GM18517 (cell line): ENCODE data around the gene EEF1A2.

Experiments used
- ATAC-seq: cut with Tn5 transposase; IDR thresholded peaks from one replicate; pipeline ENCODE4 v1.9.1; 2021; ENCODE audit warnings: mild to moderate bottlenecking, moderate library complexity; ENCODE audit not compliant: unreplicated experiment

The EEF1A2 gene

GRCh38 chr20:63500902-63501817, 2.3 kb upstream of the EEF1A2 start:
- no peak for ATAC-seq

- ATAC-seq: no peak
These were observed 1.4 kb upstream of the EEF1A2 start for GRCh38 chr20:63500151-63500901.

- ATAC-seq: no peak
These were observed 571 bp upstream of the EEF1A2 start for GRCh38 chr20:63499338-63499969.

GRCh38 chr20:63497946-63498935, 642 bp downstream of the EEF1A2 start:
- no peak for ATAC-seq

DNA sequence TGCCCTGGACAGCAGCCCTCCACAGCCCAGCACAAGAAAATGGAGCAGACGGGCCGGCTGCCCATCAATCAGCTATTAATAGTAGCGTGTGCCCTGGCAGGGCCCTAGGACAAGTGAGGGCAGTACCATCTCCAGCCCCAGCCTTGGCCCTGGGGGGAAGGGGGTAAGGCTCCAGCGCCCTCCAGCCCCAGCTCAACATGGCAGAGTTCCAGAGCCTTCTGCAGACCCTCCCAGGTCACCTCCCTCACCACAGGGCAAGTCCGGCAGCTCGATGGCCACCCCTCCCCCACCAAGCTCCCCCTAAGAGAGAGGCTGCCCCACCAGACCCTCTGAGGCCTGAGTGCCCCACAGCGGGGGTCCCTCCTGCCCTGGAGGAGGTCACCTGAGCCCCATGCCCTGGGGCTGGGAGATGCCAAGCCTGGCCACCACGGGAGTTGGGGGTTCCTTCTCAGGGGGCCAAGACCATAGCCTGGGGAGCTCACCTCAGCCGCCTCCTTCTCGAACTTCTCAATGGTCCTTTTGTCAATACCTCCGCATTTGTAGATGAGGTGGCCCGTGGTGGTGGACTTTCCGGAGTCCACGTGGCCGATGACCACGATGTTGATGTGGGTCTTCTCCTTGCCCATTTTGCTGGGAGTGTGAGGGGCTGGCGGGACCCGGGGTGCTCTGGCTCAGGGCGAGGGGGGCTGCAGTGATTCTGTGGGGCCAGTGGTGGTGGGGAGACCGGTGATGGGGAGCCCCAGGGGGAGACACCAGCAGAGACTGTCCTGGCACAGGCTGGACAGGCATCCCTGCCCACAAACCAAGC, 1.5 kb downstream of the EEF1A2 start:
- no peak for ATAC-seq

DNA sequence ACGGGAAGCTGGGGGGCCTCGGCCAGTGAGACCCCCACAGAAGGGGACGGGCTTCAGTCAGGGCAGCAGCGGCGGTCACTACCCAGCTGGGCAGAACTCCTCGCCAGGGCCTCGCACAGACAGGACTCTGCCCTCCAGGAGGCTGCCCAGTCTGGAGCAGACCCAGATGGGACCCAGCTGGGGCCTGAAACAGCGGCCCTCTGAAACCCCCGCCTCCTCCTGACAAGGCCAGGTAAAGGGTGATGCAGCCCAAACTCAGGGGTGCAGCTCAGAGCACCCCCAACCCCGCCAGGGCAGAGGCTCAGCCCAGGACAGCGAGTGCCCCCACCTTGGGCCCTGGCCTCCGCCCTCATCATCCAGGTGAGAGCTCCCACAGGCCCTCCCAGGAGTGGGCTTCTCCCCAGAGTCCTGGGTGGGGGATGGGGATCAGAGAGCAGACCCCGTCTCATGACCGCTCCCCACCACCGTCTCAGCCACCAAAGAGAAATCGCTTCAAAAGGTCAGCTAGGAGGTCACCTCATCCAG, 2.2 kb downstream of the EEF1A2 start:
- ATAC-seq: no peak

- ATAC-seq: no peak
These were observed 2.9 kb downstream of the EEF1A2 start for GRCh38 chr20:63495741-63496595.

DNA sequence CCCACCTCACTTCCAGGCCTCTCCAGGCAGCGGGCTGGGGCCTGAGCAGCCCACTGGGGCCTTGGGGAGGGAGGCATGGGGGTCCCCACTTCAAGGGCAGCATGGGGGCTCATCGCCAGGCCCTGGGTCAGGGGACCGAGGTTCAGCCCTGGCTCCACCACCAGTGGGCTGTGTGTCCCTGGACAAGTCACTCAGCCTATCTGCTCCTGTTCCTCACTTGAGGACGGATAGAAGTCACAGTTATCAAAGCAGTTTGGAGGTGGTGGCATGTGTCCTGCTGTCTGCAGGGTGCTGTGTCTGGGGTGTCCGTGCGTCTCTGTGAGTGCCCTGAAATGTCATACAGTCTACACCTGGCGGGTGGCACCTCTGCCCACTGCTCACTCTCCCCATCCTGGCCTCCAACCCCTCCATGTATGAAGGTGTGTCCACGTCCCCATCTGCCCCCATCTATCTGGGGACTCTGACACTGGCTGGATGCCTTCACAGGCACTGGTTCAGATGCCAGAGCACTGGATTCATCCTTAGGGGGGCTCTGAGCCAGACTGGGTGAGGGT, 3.6 kb downstream of the EEF1A2 start:
- ATAC-seq: no peak

GRCh38 chr20:63494420-63495166, 4.3 kb downstream of the EEF1A2 start:
- ATAC-seq: no peak

- no peak for ATAC-seq
These were observed 4.8 kb downstream of the EEF1A2 start for GRCh38 chr20:63494084-63494419.

DNA sequence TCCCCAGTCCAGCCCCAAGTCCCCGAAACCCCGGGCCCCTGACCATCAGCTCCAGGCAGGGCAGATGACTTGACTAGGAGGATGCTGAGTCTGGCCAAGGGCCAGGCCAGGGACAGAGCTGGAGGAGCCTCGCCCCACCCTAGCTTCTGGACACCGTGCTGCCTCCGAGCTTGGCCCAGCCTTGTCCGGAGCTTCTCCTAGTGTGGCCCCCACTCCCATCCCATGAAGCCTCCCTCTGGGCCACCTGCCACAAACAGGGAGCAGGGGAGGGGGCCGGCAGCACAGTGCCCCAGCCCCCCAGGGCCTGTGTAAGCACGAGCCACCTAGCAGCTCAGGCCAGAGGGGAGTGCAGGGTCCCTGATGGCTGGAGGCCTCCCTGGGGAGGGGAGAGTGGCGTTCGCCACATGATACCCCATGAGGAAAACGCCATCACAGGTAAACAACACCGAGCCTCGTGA, 5.3 kb downstream of the EEF1A2 start:
- no peak for ATAC-seq

DNA sequence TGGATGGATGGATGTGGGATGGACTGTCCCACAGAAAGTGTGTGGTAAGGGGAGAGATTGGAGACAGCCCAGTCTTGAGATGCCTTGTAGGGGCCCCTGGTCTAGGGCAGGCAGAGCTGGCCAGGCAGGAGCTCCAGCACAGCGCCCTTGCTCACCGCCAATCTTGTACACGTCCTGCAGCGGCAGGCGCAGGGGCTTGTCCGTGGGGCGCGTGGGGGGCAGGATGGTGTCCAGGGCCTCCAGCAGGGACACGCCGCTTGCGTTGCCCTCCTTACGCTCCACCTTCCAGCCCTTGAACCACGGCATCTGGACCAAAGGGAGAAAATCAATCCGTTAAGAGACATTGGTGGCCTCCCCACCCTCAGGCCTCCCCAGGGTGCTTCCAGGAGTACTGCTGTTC, 5.9 kb downstream of the EEF1A2 start:
- no peak for ATAC-seq

DNA sequence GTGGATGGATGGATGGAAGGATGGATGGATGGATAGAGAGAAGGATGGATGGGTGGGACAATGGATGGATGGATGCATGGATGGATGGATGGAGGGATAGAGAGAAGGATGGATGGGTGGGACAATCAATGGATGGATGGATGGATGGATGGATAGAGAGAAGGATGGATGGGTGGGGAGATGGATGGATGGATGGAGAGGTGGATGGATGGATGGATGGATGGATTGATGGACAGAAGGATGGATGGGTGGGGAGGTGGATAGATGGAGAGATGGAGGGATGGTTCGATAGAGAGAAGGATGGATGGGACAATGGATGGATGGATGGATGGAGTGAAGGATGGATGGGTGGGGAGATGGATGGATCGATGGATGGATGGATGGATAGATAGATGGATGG, 6.4 kb downstream of the EEF1A2 start:
- no peak for ATAC-seq

DNA sequence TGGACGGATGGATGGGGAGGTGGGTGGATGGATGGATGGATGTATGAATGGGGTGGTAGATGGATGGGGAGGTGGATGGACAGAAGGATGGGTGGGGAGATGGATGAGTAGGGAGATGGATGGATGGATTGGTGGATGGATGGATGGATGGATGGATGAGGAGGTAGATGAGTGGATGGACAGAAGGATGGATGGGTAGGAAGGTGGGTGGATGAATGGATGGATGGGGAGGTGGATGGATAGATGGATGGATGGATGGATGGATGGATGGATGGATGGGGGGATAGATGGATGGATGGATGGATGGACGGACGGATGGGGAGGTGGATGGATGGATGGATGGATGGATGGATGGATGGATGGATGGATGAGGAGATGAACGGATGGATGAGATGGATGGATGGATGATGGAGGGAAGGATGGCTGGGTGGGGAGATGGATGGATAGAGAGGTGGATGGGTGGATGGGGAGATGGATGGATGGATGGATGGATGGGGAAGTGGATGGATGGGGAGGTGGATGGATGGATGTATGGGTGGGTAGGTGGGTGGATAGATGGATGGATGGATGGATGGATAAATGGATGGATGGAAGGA, 7.2 kb downstream of the EEF1A2 start:
- ATAC-seq: no peak

GRCh38 chr20:63491078-63491477, 7.8 kb downstream of the EEF1A2 start:
- no peak for ATAC-seq

DNA sequence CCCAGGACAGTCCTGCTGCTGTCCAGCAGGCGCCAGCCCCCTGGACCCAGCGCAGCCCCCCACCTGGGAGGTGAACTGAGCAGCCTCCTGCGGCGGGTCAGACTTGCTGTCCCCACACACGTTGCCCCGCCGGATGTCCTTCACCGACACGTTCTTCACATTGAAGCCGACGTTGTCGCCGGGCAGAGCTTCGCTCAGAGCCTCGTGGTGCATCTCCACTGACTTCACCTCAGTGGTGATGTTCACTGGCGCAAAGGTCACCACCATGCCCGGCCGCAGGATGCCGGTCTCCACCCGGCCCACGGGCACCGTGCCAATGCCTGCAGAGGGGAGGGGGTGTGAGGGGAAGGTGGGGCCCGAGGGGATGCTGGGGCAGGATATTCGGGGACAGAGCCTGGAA, 8.5 kb downstream of the EEF1A2 start:
- ATAC-seq: no peak
